Activated naive CD4-positive, alpha-beta T cell (primary cell): ENCODE data around the gene USP9X.
"Not testable (repeated sequence)": the region's sequence is repeated elsewhere in the genome, so short reads cannot be mapped to it uniquely, and the experiment has no call there.

Experiments
- DNase-seq, 4 experiments: peaks; one replicate each; lab custom pipeline; 2025; lab: John Stamatoyannopoulos, UW

The USP9X gene, protein sequence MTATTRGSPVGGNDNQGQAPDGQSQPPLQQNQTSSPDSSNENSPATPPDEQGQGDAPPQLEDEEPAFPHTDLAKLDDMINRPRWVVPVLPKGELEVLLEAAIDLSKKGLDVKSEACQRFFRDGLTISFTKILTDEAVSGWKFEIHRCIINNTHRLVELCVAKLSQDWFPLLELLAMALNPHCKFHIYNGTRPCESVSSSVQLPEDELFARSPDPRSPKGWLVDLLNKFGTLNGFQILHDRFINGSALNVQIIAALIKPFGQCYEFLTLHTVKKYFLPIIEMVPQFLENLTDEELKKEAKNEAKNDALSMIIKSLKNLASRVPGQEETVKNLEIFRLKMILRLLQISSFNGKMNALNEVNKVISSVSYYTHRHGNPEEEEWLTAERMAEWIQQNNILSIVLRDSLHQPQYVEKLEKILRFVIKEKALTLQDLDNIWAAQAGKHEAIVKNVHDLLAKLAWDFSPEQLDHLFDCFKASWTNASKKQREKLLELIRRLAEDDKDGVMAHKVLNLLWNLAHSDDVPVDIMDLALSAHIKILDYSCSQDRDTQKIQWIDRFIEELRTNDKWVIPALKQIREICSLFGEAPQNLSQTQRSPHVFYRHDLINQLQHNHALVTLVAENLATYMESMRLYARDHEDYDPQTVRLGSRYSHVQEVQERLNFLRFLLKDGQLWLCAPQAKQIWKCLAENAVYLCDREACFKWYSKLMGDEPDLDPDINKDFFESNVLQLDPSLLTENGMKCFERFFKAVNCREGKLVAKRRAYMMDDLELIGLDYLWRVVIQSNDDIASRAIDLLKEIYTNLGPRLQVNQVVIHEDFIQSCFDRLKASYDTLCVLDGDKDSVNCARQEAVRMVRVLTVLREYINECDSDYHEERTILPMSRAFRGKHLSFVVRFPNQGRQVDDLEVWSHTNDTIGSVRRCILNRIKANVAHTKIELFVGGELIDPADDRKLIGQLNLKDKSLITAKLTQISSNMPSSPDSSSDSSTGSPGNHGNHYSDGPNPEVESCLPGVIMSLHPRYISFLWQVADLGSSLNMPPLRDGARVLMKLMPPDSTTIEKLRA (N-terminal part only)

DNA sequence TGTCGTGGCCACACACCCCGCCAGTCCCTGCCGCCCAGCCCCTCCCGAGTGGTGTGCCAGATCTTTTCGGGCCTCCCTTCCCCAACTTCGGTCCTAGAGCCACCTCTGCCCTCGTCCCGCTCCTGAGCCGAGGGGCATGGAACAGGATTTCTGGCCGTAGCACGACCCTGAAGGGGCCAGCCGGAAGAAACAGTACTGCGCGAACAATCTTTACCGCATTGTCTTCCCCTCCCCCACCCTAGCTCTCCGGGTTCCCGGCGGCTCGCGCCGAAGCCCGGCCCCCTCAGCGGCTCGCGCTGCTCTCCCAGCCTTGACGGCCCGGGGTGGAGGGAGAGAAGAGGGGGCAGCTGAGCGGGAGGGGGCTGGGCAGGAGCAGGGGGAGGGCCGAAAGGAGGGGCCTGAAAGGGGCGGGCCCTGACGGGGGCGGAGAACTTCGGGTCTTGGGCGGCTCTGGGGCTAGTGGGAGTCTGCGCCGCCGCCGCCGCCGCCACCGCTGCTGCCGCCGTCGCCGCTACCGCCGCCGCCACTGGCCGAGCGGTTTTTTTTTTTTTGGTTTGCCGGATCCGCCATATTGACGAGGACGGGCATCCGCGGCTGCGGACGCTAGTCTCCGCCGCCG is at the start of gene USP9X:
Gene USP9X (plus strand): TSS at position 553 of the 619 bp plus-strand sequence. CDS start 38,184 bp downstream, outside the sequence.
- peak; percentile 54 to 89 (median 78) for DNase-seq

DNA sequence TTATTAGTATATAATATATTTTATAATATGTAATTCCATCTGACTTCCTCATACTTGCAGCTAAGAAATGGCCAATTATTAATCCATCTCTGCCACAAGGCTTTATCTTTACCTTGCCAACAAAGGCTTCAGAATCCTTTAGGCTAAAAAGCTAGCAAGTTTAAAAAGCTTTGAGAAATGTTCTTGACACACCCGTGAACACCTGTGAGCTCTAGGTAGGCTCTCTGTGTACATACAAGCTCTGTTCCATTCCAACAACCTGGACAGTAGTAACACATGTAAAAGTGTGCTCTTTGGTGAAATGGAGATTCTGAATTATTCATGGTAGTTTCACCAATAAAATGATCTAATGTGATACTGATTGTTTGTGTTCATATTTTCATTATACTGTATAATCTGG is 49.7 kb upstream of the USP9X start:
- no peak for DNase-seq

DNA sequence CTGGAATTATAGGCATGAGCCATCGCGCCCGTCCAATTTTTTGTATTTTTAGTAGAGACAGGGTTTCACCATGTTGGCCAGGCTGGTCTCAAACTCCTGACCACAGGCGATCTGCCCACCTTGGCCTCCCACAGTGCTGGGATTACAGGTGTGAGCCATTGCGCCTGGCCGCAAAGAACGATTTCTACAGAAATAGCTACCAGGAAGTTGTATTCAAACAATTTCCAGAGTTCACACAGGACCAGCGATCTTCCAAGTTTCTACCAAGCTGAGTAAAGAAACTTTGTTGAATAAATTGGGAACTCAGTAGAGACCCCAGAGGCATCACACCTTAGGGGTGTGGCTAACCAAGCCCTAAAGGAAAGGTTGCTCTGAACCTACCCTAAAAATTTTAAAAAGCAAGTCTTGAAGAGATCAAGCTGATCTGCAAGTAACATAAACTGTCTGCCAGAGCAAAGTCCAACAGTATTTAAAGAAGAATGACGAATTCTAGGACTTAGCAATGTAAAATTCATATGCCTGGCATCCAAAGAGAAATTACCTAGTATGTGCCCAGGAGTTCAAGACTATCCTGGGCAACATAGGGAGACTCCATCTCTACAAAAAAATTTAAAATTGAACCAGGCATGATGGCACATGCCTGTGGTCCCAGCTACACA is 48.4 kb upstream of the USP9X start:
- DNase-seq = no peak

DNA sequence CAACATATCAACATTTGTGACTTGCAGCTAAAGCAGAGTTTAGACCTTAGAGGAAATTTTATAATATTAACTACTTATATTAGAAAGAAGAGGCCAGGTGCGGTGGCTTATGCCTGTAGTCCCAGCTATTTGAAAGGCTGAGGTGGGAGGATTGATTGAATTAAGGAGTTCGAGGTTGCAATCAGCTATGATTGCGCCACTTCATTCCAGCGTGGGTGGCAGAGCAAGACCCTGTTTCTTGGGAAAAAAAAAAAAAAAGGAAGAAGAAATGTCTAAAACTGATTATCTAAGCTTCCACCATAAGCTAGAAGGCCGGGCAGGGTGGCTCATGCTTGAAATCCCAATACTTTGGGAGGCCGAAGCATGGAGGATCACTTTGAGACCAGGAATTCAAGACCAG is 42.0 kb upstream of the USP9X start:
- DNase-seq = no peak

DNA sequence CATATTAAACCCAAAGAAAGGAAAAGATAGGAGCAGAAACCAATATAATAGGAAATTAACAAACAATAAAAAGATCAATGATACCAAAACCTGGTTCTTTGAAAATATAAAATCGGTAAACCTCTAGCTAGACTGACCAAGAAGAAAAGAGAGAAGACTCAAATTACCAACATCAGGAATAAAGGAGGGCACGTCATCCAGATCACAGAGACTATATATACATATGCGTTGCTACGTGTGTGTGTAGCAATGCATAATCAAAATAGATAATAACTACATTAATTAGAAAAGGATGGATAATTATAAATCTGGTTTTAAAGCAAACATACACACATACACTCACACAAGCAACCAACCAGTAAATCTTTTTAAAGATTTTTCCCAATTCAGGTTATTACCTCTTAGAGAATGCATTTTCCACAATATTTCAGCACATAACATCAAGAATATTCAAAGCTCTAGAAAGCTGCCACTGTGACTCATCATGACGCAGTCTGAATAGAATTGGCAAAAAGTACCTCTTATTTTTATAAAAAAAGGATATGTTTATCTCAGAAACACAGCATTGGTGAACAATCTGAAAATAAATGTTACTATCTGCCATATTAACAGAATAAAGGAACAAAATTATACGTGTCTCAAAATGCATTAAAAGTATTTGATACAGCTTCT is 41.4 kb upstream of the USP9X start:
- no peak for DNase-seq

DNA sequence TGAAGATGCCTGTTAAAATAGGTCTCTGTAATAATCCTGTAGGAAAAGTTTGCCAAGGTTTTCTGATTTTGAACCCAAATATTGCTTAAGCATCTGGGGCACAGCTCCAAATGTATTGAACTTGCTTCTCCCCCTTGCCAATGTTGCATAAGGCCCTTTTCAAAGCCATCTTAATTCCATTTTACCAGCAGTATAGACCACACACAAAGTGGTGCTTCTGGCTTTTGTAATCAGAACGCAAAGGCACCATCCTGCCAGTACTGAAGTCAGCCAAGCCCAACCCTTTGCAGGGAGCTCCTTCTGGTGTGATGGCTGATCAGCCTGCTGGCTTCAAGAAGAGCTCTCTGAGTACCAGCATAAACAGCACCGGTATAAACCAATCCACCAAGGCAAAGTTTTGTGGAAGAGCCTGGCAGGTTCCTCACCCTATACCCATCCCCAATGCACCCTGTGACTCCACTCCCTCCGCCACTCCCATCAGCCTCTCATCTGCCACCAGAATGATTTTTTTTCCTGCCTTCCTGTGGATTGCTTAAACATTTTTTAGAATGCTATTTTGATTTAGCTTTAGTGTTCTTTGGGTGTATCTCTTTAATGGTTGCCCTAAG is 39.2 kb upstream of the USP9X start:
- no peak for DNase-seq

DNA sequence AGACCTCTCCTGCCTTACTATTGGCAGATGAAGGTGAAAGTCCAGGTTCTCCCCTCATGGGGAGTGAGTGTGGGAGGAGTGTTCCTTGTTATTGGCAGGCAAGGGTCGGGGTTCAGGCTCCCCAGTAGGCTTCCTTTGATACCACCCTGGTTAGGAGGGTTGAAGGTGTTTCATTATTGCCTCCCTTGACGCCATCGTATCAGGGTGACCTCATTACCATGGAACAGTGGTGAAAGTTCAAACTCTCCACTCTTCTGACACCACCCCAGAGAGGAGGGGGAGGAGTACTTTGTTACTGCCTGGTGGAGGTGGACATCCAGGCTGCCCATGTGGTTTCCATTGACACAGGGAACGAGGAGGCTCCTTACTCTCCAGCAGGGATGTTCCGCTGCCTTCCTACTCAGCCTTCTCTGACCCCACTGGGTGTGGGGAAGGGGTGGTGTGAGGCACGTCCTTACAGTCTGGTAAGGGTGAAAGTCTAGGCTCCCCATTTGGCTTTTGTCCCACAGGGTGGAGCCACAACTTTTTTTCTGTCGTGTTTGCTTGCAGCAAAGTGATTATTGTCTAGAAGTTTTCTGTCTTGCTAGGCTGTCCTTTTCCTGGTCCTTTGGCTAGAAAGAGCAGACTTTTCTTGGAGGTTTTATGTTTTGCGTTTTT is 37.2 kb upstream of the USP9X start:
- DNase-seq = no peak

DNA sequence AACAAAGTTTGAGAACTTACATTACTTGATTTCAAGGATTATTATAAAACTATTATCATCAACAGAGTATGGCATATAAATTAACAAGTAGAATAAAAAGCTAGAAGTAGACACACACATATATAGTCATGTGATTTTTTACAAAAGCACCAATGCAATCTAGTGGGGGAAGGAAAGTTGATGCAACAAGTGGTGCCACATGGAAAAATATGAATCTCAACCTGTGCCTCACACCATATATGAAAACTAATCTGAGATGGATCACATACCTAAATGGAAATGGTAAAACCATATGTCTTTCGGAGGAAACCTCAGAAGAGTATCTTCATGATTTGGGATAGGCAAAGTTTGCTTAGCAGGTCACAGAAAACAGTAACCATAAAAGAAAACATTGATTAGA is 34.9 kb upstream of the USP9X start:
- DNase-seq = no peak

DNA sequence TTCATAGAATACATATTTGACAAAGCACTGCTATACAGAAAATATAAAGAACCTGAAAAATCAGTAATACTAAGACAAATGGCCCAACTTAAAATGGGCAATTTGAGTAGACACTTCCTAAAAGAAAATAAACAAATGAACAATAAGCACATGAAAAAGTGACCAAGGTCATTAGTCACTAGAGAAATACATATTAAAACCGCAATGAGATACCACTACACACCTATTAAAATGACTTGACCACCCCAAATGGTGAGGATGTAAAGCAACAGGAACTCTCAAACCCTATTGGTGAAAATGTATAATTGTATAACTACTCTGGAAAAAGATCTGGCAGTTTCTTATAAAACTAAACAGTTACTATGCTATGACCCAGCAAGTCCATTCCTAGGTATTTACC is 34.0 kb upstream of the USP9X start:
- DNase-seq = no peak

DNA sequence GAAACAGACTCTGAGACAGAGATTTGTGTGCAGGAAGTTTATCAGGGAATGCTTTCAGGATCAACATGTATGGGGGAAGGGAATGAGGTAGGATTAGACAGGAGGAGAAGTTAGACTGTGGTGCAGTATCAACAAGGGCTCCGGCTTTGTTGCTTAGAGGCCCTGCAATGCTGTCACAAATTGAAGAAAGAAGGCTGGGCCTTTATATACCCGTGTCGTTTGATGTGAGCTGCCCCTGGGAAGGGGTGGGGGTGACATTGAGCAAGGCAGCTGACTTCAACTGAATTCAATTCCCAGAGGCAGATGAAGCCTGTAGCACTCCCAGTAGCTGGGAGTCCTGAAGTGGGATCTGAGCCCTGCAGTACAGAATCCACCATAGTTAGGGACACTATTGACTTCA is 29.5 kb upstream of the USP9X start:
- no peak for DNase-seq

DNA sequence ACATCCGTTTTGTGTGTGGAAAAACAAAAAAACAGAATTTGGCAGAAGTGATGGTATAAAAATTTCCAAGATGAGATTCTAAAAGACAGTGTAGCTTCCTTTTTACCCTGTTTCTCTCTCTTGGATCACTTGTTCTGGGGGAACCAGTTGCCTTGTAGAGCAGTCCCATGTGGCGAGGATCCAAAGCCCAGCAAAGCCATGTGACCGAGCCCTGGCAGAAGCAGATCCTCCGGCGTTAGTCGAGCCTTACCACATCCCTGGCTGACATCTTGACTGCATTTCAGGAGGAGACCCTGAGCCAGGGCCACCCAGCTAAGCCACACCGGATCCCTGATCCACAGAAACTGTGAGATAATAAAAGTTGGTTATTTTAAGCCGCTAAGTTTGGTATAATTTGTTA is 22.0 kb upstream of the USP9X start:
- not testable (repeated sequence) for DNase-seq

DNA sequence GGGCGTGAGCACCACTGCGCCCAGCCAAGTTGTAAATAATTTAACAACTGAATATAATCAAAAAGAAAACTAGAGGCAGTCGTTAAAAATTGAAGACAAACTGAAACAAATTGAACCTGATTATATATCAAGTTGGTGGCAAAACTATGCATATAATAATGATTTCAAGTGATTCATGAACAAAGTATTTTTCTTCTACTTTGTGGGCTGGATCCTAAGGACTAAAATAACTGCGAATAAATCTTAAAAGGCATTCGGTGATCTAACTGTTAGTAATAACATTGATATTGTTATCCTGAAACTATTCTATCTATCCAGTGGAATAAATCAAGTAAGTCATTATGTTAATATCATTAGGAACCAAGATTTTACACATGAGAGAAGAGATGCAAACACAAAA is 21.2 kb upstream of the USP9X start:
- DNase-seq = no peak

DNA sequence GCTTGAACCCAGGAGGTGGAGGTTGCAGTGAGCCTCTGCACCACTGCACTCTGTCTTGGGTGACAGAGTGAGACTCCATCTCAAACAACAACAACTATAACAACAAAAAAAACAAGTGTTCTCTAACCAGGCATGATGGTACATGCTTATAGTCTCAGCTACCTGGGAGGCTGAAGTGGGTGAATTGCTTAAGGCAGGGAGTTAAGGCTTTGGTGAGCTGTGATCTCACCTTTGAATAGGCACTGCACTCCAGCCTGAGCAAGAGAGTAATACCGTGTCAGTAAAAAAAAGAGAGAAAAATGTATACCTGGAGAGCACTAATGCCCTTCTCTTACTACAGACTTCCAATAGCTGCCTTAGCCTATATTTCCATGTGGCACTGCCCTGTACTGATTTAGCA is 18.9 kb upstream of the USP9X start:
- no peak for DNase-seq

DNA sequence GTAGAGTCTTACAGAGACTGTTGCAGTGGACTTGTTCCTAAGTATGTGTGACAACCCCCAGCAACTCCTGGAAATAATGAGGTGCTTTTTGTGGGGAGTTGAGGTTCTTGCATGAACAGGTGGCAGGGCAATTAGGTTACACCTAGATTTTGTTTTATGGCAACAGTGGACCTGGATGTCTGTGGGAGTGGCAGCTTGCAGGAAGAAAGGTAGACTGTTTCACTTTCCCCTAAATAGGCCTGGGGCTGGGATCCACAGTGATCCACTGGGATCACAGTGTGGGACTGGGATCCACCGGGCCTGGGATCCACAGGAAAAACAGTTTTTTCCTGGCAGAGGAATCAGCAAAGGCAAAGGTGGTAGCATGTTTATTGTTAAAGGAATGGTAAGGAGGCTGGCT is 18.3 kb upstream of the USP9X start:
- no peak for DNase-seq

DNA sequence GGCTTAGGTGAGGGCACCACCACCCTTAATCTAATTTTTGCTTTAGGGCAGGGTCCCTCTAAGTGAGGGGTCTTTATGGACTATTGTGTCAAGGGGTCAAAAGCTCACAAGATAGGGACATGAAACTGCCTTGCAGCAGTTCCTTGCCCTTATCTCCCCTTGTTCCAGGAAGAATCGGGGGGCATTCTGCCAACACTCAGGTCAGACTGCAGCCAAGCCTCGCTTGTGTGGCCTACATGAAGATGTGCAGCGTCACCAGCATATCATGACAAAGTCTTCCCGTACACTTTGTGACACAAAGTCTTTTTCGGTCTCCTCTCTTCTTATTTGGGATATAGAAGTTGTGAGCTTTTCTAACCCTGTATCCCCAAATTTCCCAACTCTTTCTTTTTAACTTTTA is 17.5 kb upstream of the USP9X start:
- no peak for DNase-seq

DNA sequence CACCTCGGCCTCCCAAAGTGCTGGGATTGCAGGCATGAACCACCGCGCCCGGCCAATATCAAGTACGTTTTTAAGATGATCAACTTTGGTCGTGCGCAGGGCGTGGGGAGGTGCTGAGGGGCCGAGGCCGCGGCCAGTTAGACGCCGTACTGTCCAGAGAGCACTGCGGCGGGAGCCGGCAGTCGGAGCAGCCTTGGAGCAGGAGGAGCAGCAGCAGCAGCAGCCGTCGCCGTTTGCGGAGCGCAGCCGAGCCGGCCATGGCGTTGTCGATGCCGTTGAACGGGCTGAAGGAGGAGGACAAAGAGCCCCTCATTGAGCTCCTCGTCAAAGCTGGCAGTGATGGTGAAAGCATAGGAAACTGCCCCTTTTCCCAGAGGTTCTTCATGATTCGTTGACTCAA is 8.5 kb upstream of the USP9X start:
- no peak for DNase-seq

DNA sequence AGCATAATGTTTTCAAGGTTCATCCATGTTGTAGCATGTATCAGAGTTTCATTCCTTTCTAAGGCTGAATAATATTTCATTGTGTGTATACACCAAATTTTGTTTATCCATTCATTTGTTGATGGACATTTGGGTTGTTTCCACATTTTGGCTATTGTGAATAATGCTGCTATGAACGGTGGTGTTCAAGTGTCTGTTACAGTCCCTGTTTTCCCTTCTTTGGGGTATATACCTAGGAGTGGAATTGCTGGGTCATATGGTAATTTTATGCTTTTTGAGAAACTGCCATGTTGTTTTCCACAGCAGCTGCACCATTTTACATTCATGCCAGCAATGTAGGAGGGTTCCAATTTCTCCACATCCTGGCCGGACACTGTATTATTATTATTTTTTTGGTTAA is 3.4 kb upstream of the USP9X start:
- no peak for DNase-seq

DNA sequence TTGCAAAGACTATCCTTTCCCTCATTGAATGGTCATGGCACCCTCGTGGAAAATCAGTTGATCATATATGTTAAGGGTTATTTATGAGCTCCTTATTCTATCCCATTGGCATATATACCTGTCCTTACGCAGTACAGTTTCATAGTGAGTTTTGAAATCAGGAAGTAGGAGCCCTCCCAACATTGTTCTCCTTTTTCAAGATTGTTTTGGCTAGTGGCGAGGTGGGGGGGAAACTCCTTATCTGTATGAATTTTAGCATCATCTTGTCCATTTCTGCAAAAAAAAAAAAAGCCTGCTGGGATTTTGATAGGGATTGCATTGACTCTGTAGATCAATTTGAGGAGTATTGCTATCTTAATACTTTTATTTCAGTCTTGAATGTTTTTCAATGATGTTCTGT is 2.5 kb upstream of the USP9X start:
- DNase-seq = no peak

DNA sequence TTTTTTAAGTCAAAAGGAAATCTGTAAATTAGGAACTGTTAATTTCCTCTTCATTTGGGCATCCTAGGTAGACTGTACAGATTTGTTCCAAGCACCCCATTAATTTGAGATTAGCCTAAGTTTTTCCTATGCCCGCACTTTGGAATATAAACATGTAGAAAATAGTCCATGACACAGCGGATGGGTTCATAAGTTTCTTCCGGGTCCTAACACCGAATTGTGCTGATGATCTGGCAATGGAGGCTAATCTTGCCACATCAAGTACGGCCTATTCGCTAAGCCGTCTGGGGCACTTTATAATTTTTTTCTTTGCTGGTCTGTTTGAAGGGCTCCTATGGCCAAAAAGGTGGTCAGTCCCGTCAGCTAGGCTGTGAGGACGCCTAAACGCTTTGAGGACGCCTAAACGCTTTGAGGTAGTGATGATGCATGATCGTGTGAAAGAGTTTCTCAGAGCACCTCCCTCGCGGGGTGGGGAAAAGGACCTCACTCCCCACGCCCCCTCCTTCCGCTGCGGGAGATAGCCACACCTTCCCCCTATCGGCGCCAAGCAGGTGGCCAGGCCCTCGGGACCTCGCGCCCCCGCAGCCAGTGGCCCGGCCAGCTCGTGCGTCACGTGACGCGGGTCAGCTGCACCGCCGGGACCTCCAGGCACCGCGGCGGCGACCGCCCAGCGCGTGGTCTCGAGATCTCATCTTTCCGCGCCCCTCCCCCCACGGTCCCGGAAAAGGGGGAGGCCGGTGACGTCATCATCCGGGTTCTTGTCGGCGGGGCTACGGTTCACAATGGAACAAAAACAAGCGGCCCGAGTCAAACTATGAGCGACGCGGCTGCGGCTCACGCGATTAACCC is 977 bp upstream of the USP9X start:
- peak; percentile 70 to 99 (median 94) for DNase-seq
